NCI-H1105 treated with DMSO at 0.1 percent for 48 hours (cell line): ENCODE measurements around the gene MALRD1.
"Not testable (repeated sequence)": the region's sequence is repeated elsewhere in the genome, so short reads cannot be mapped to it uniquely, and the experiment has no call there.

ENCODE experiments used
- DNase-seq: peaks from one replicate; lab custom pipeline; 2025; lab: John Stamatoyannopoulos, UW

Gene MALRD1

DNA sequence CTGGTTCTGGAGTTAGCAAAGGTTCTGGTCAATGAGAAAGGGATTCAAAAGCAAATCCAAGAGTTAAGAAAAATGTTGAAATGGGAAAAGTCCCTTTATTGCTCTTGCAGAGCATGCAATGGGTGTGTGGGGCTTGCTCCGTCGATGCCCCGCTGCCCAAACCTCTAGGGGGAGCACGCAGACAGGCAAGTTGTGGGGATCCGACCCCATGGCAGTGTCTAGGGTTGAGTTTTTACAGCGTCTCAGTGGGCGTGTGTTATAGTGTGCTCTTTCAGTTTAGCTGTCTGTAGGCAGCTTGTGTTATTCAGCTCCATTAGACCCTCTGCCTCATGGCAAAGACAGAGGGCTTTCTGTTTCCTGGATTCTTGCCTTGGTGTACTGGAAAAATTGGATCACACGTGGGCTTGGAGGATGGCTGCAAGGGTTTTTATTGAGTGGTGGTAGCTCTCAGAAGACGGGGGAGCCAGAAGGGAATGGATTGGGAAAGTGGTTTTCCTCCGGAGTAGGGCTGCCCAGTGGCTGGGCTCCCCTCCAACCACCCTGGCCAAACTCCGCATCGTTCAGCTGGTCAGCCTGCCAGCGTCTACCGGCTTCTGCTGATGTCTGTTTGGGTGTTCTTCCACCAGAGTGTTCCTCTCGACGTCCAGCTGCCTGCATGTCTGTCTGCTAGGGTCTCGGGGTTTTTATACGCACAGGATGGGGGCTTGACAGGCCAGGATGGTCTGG, 665.4 kb downstream of the MALRD1 start:
- DNase-seq: no peak

DNA sequence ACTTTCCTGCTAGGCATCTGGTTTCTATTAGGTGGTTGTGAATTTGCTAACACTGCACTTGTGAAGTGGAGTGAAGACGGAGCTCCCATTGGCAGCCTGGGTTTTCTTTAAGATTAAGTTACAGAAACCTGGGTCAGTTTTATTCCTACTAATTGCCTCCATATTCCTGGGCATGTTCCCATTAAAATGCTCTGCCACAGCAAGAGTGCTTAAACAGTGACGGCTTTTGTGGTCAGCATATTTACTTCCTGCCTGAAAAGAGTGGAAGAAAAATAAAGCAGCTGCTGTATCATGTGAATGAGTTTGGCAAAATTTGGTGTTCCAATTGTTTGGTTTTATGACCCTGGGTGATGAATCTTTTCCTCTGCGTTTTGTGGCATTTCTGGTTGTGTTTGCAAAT, 670.7 kb downstream of the MALRD1 start:
- DNase-seq: no peak

DNA sequence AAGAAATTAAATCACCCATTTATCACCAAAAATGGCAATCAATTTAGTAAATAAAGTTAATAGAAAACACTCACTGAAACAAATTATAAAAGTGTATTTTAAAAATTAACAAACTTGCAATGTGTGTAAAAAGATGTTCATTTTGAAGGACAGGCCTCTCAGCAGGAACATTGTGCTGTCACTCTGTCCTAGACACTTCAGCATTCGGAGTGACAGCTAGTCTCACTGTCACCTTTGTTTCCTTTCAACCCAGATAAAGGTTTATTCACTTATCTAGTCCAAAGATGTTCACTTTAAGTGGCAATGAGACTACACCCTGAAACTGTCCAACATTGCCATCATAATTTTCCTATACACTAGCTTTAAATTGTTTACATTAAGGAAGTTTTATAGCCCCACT, 675.7 kb downstream of the MALRD1 start:
- no peak for DNase-seq

DNA sequence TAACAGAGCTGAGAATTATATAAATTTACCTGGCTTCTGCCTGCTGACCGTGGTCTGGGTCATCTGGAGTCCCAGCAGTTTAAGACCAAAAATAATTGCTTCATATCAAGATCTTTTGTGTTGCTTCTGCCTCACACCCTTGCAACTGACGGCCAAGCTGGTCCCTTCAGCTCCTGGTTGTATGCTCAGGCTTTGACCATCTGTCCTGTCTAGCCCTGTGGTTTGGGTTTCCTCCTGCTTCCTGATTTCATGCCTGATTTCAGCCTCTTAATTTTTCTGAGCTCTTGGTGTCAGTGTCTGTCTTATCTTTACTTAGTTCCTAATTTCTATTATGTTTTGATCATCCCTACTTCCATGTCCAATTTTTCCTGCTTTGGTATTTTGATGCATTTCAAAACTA, 679.8 kb downstream of the MALRD1 start:
- DNase-seq: no peak

DNA sequence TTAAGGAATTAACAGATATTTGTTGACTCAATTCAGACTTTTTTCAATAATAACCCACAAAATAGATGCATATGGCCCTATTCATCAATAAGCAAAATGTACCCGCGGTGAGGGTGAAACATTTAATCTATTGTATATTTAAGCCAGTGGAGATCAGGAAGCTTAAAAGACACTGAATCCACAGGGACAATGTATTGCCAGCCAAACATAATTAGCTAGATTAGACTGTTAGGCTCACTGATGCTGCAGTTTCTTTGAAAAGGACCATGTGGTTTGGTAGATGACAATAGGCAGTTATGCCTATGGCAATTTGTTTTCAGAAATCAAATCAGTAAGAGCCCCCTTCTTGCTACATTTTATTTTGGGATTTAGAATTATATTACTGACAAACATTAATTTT, 680.4 kb downstream of the MALRD1 start:
- no peak for DNase-seq

DNA sequence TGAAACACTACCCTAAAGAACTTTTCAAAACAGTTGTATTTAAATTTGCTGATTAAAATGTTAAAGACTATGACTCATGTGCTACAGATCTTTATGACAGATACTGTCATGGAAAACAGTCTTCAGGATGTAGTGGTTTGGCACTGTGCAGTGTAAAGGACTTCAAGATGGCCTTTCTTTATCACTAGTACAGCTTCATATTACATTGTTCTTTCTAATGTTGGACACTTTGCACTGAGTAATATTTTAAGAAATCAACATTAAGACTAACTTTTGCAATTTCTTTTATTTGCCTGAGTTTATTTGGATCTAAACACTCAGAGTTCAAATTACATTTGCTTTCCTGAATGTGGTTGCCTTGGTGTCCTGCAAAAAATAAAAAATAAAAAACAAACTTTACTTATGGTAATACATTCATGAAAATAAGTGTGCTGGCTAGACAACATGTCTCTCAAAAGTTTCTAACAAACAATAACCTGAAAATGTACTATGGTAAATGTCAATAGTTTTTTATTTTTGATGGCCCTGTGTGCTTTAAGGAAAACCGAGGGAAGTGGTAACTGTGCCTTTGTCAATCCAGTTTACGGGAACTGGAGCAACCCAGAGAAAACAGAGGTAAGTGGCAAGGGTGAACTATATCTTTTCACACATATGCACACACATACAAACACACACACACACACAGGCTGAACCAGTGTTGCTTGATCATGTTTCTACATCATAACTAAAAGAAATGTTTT, 681.7 kb downstream of the MALRD1 start:
- no peak for DNase-seq

DNA sequence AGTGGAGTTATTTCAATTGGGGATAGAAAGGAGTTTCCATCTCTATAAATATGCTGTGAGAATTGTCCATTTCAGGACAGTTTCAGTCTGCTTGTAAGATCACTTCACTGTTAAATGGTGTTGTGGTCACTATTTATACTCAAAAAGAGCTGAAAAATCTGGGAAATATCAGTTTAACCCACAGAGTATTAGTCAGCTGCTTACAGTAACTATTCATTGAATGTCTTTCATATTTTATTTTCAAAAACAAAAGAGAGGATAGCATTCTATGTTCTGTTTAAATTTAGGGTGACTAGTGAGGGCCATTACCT, 682.3 kb downstream of the MALRD1 start:
- no peak for DNase-seq

DNA sequence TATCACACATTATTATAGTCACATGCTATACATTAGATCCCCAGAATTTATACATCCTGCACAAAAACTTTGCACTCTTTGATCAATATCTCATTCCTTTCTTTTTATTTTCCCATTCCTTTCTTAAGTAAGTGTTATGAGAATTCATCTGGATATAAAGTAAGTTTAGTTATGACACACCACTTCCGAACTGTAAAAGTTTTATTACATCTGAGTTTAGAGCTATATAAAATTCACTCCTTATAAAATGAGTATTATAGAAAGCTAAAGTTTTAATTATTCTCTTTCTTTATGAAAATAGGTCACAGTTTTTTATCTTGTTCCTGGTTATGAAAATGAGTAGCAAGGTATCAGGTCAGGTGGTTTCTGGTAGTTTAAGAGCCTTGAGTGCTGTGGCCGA, 683.0 kb downstream of the MALRD1 start:
- DNase-seq: no peak

GRCh38 chr10:19738440-19738839, 689.8 kb downstream of the MALRD1 start:
- DNase-seq: no peak

GRCh38 chr10:19739232-19739631, 690.6 kb downstream of the MALRD1 start:
- not testable (repeated sequence) for DNase-seq

GRCh38 chr10:19742144-19742543, 693.5 kb downstream of the MALRD1 start:
- not testable (repeated sequence) for DNase-seq

DNA sequence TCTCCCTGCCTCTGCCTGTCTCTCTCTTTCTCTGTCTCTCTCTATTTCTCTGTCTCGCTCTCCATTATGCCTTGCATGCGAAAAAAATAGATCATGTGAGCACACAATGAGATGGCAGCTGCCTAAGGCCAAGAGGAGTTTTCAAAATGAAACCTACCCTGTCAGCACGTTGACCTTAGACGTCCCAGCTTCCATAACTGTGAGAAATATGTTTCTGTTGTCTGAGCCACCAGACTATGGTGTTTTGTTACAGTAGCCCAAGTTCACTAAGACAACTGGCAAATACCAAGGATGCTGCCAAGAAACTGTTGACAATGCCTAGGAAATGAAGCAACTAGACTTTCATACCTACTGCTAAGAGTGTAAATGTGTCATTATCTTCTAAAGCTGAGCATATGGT, 697.1 kb downstream of the MALRD1 start:
- no peak for DNase-seq

- no peak for DNase-seq
These were observed 700.7 kb downstream of the MALRD1 start for GRCh38 chr10:19749185-19749729.

DNA sequence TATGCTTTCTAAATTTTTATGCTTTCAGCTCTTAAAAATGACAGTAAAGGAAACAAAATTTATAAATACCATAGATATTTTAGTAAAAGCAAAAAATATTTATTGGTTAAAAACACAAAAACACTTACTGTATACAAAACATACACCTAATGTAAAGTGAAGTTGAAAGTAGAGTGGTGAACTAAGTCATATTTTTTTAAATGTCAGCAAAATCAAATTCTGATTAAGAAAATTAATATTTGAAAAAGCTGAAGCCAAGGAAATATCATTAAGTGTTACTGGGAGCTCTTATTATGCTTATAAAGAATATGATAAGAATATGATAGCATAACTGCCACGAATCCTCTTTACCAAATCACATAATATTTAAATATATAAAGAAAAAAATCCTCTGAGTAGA, 702.4 kb downstream of the MALRD1 start:
- no peak for DNase-seq

DNA sequence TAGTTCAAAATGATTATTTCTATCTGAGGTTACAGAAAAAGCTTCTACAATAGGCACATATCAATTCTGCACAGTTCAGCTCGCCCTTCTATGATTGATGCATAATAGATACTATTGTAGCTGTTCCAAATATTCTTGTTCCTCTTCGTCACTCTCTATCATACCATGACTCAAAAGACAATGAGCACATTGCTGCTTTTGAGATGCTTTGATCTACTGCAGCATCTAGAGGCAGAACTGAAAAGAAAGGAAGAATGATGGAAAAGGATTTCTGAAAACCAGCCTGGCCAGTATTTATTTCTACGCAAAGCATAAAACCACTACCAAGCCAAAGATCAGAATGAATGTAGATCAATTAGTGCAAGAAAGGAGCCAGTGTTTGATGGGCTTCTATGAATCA, 708.3 kb downstream of the MALRD1 start:
- no peak for DNase-seq

GRCh38 chr10:19762026-19762425, 713.4 kb downstream of the MALRD1 start:
- DNase-seq: no peak

DNA sequence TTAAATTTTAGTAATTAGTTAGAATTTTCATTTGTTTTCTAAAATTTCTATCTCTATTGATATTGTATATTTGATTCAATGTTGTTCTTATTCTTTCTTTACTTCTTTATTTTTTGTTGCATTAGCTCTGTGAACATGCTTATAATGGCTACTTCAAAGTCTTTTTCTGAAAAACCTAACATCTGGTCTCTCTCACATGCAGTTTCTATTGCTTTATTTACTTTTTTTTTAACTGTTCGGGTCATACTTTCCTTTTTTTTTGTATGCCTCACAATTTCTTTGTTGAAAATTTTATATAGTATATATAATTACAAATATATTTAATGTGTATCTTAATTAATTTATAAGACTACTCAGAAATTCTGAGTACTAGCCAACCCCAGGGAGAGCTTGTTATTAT, 715.5 kb downstream of the MALRD1 start:
- no peak for DNase-seq

DNA sequence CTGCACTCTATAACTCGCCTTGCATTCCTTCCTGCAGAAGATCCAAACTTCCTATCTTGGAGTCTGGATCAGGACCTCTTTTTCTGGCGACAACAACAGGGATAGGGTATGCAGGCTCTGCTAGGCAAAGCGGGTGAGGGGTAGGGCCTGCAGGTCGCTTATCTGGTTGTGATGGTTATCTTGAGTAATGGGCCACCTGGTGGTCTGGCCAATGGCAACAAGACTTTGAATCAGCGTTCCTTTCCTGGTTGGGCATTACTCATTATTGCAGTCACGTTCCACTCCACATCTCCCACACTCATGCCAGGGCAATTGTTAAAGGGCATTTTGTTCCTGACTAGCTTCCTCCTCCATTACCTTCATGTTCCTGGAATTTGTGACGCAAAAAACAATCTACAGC, 719.3 kb downstream of the MALRD1 start:
- DNase-seq: no peak

GRCh38 chr10:19769826-19770225, 721.2 kb downstream of the MALRD1 start:
- DNase-seq: not testable (repeated sequence)

DNA sequence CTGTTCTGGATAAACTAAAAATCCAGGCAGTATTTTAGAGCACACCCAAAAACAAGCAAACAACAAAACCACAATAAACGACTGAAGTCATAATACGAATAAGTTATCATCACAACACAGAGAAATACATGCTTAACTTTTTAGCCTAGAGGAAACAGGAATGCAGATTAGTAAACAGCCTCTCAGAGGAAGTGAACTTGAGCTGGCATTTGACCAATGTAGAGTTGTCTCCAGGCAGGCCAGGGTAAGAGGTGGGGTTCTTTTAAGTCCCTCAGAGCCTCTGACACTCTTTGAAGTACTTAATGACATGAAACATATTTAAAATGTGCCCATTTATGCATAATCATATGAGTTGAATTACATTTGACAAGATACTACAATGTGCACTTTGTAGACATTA, 724.4 kb downstream of the MALRD1 start:
- no peak for DNase-seq

- DNase-seq: no peak
These were observed 726.7 kb downstream of the MALRD1 start for GRCh38 chr10:19775296-19775695.

- no peak for DNase-seq
These were observed 729.2 kb downstream of the MALRD1 start for GRCh38 chr10:19777806-19778205.

- no peak for DNase-seq
These were observed 730.4 kb downstream of the MALRD1 start for GRCh38 chr10:19778996-19779395.
